ENCODE measurements around the gene DAGLB. TPM values are rescaled to one million over a fixed set of nuclear protein-coding genes. Genes with fewer than 3 reads are reported as not detected.
"Not testable (repeated sequence)": the region's sequence is repeated elsewhere in the genome, so short reads cannot be mapped to it uniquely, and the experiment has no call there.

Gene DAGLB
- total and polyA plus RNA-seq, 2 donors = 11.1 to 19.4 TPM

DNA sequence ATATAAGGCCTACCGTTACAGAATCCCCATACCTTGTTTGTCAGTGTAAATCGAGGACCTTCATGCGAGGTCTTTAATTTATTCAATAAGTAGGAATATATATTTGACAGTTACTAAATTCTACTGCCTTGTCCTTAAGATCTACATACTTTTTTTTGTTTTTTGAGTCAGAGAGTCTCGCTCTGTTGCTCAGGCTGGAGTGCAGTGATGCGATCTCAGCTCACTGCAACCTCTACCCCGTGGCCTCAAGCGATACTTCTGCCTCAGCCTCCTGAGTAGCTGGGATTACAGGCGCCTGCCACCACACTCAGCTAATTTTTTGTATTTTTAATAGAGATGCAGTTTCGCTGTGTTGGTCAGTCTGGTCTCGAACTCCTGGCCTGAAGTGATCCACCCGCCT is 65.9 kb downstream of the DAGLB start:
- H3K36me3 ChIP-seq (ENCODE audit: control insufficient read depth in 2 of 2, insufficient read depth in 2 of 2, low read length in 1 of 2) = peaks cover 0 to 21% of the 10 kb centered on the region in 2 donors
- peaks cover 0 to 25% of the 10 kb centered on the region in 2 donors for H3K4me1 ChIP-seq (ENCODE audit: control insufficient read depth in 2 of 2, insufficient read depth in 2 of 2, low read length in 2 of 2)
- 96% methylated on average over 11 of the region's 11 CpGs for WGBS
- not testable (repeated sequence) for H3K27me3 ChIP-seq (ENCODE audit: control insufficient read depth in 2 of 2, insufficient read depth in 1 of 2, low read length in 1 of 2); H3K9me3 ChIP-seq (ENCODE audit: control insufficient read depth in 2 of 2, insufficient read depth in 1 of 2, low read length in 1 of 2); H3K4me3 ChIP-seq (ENCODE audit: low read length in 2 of 2); DNase-seq (ENCODE audit: low read depth in 6 of 9, low spot score in 9 of 9); H3K27ac ChIP-seq (ENCODE audit: low read depth in 1 of 2, low read length in 1 of 2)

DNA sequence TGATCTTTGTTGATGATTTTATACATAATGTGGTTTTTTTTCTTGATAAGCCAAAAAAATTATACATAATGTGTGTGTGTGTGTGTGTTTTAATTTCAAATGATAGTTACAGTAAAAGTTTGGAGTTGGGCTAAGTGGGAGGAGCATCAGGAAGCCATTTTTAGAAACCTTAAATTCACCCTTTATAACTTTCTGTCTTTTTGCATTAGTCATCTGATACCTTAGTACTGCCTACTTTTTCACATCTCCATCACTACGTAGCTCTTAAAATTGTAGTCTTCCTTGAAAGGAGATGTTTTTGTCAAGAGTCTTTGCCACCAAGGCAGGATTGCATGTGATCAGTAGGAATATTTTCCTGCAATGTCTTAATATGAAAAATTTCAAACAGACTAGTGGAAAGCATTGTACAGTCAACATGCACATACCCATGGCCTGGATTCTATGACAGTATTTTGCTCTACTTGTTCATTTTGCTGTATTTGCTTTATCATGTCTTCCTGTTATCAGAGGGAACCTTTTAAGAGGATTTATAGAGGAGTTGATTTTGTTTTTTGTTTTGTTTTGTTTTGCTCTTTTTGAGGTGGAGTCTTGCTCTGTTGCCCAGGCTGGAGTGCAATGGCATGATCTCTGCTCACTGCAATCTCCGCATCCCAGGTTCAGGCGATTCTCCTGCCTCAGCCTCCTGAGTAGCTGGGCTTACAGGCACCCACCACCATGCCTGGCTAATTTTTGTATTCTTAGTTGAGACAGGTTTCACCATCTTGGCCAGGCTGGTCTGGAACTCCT is 67.3 kb downstream of the DAGLB start:
- Histone ChIP-seq H3K4me3 (ENCODE audit: low read length in 2 of 2) (no peak overlapping the region), H3K27ac (ENCODE audit: low read depth in 1 of 2, low read length in 1 of 2) (no peak overlapping the region), H3K27me3 (ENCODE audit: control insufficient read depth in 2 of 2, insufficient read depth in 1 of 2, low read length in 1 of 2) (no peaks in the 10 kb centered on the region), H3K9me3 (ENCODE audit: control insufficient read depth in 2 of 2, insufficient read depth in 1 of 2, low read length in 1 of 2) (no peaks in the 10 kb centered on the region), H3K36me3 (ENCODE audit: control insufficient read depth in 2 of 2, insufficient read depth in 2 of 2, low read length in 1 of 2) (peaks cover 0 to 23% of the 10 kb centered on the region in 2 donors), H3K4me1 (ENCODE audit: control insufficient read depth in 2 of 2, insufficient read depth in 2 of 2, low read length in 2 of 2) (peaks cover 4 to 28% of the 10 kb centered on the region in 2 donors)
- no peak for DNase-seq (ENCODE audit: low read depth in 6 of 9, low spot score in 9 of 9)
- WGBS = 97% methylated on average over 3 of the region's 3 CpGs

DNA sequence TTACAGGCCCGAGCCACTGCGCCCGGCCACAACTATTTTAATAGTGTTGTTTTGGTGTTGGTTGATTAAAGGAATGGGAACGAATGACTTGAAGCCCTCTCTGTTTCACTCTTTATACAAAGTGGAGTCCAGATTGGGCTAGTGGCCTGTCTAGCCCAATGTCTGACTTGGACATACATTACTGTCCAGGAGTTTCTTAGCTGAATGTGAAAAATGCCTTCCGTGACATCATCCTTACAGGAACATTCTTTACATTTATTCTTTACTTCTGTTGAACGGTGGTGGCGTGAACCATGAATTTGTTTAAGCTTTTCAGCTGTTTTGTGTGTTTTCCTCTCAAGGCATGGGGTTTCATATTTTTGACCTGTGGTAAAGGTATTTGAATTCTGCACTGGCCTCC is 67.9 kb downstream of the DAGLB start:
- H3K9me3 ChIP-seq (ENCODE audit: control insufficient read depth in 2 of 2, insufficient read depth in 1 of 2, low read length in 1 of 2) = no peaks in the 10 kb centered on the region
- no peak overlapping the region for H3K27ac ChIP-seq (ENCODE audit: low read depth in 1 of 2, low read length in 1 of 2)
- DNase-seq (ENCODE audit: low read depth in 6 of 9, low spot score in 9 of 9) = no peak
- no peak overlapping the region for H3K4me3 ChIP-seq (ENCODE audit: low read length in 2 of 2)
- WGBS = 84% methylated on average over 7 of the region's 7 CpGs
- peaks cover 4 to 30% of the 10 kb centered on the region in 2 donors for H3K4me1 ChIP-seq (ENCODE audit: control insufficient read depth in 2 of 2, insufficient read depth in 2 of 2, low read length in 2 of 2)
- H3K27me3 ChIP-seq (ENCODE audit: control insufficient read depth in 2 of 2, insufficient read depth in 1 of 2, low read length in 1 of 2) = no peaks in the 10 kb centered on the region
- peaks cover 0 to 23% of the 10 kb centered on the region in 2 donors for H3K36me3 ChIP-seq (ENCODE audit: control insufficient read depth in 2 of 2, insufficient read depth in 2 of 2, low read length in 1 of 2)

DNA sequence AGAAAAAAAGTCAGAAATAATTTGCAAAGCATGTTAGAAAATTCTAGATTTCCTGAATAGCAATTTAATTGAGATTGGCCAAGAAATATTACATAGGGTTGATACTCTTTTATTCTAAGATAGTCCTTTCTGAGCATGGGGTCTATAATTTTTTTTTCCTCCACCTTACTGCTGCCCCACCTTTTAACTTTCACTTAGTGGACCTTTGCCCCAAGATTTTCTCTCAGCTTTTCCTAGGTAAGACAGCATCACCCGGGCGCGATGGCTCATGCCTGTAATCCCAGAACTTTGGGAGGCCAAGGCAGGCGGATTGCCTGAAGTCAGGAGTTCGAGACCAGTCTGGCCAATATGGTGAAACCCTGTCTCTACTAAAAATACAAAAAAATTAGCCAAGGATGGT is 69.2 kb downstream of the DAGLB start:
- H3K4me1 ChIP-seq (ENCODE audit: control insufficient read depth in 2 of 2, insufficient read depth in 2 of 2, low read length in 2 of 2) = peaks cover 4 to 23% of the 10 kb centered on the region in 2 donors
- over 99% methylated on average over 5 of the region's 5 CpGs for WGBS
- not testable (repeated sequence) for H3K4me3 ChIP-seq (ENCODE audit: low read length in 2 of 2); H3K9me3 ChIP-seq (ENCODE audit: control insufficient read depth in 2 of 2, insufficient read depth in 1 of 2, low read length in 1 of 2); DNase-seq (ENCODE audit: low read depth in 6 of 9, low spot score in 9 of 9); H3K27ac ChIP-seq (ENCODE audit: low read depth in 1 of 2, low read length in 1 of 2); H3K27me3 ChIP-seq (ENCODE audit: control insufficient read depth in 2 of 2, insufficient read depth in 1 of 2, low read length in 1 of 2)
- H3K36me3 ChIP-seq (ENCODE audit: control insufficient read depth in 2 of 2, insufficient read depth in 2 of 2, low read length in 1 of 2) = peaks cover 0 to 23% of the 10 kb centered on the region in 2 donors

DNA sequence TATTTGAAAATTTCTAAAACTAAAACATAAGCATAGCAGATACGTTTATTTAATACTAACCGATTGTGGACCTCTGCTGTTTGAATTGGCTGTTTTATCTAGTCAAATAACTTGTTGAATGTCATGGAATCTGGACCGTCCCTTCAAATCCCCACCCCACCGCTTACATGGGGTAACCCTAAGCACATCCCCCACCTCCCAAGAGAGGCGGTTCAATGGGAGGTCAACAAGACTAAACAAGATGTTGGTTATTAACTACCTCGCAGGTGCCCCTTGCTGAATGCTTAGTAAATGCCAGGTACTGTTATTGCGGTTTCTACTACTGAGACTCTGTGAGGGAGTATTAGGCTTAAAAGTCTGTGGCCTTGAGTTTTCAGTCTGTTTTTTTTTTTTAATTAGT is 70.9 kb downstream of the DAGLB start:
- H3K36me3 ChIP-seq (ENCODE audit: control insufficient read depth in 2 of 2, insufficient read depth in 2 of 2, low read length in 1 of 2) = peaks cover 0 to 23% of the 10 kb centered on the region in 2 donors
- no peak for DNase-seq (ENCODE audit: low read depth in 6 of 9, low spot score in 9 of 9)
- peaks cover 4 to 24% of the 10 kb centered on the region in 2 donors for H3K4me1 ChIP-seq (ENCODE audit: control insufficient read depth in 2 of 2, insufficient read depth in 2 of 2, low read length in 2 of 2)
- 93% methylated on average over 7 of the region's 7 CpGs for WGBS
- H3K27ac ChIP-seq (ENCODE audit: low read depth in 1 of 2, low read length in 1 of 2) = no peak overlapping the region
- no peaks in the 10 kb centered on the region for H3K9me3 ChIP-seq (ENCODE audit: control insufficient read depth in 2 of 2, insufficient read depth in 1 of 2, low read length in 1 of 2)
- H3K27me3 ChIP-seq (ENCODE audit: control insufficient read depth in 2 of 2, insufficient read depth in 1 of 2, low read length in 1 of 2) = no peaks in the 10 kb centered on the region
- no peak overlapping the region for H3K4me3 ChIP-seq (ENCODE audit: low read length in 2 of 2)

DNA sequence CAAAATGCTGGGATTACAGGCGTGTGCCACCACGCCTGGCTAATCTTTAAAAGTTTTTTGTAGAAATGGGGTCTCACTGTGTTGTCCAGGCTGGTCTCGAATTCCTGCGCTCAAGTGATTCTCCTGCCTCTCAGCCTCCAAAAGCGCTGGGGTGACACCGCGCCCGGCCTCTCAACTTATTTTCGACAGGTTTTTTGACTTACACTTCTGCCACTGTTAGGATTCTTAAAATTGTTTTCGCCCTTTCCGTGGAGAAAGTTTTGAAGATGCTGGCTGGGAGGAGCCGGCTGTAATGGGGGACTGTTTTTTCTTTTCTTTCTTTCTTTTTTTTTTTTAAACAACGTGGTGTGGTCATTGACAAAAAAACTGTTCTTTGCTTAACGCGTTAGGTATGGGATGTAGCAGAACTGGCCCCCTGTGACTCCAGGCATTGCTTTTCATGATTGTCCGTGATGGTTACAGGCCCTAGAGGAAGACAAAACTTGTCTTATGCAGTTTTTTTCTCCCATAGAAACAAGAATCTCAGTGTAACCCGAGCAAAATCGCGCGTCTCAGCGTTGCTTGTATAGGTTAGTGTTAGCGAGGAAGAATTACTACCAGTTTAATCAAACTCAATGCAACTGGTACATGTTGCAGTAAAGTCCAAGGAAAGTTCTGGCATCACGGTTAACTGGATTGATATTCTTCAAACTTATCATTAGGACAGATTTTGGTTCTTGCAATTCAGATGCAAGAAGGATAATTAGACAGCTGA is 72.2 kb downstream of the DAGLB start:
- WGBS = 10% methylated on average over 23 of the region's 23 CpGs
- peaks cover 0 to 21% of the 10 kb centered on the region in 2 donors for H3K36me3 ChIP-seq (ENCODE audit: control insufficient read depth in 2 of 2, insufficient read depth in 2 of 2, low read length in 1 of 2)
- H3K27me3 ChIP-seq (ENCODE audit: control insufficient read depth in 2 of 2, insufficient read depth in 1 of 2, low read length in 1 of 2) = no peaks in the 10 kb centered on the region
- H3K4me3 ChIP-seq (ENCODE audit: low read length in 2 of 2) = peak overlapping the region; percentile 70 to 87
- H3K4me1 ChIP-seq (ENCODE audit: control insufficient read depth in 2 of 2, insufficient read depth in 2 of 2, low read length in 2 of 2) = peaks cover 4 to 24% of the 10 kb centered on the region in 2 donors
- DNase-seq (ENCODE audit: low read depth in 6 of 9, low spot score in 9 of 9) = peak in 3 of 9 donors; percentile 32 to 62 (median 38)
- H3K9me3 ChIP-seq (ENCODE audit: control insufficient read depth in 2 of 2, insufficient read depth in 1 of 2, low read length in 1 of 2) = no peaks in the 10 kb centered on the region
- H3K27ac ChIP-seq (ENCODE audit: low read depth in 1 of 2, low read length in 1 of 2) = peak overlapping the region; percentile 80 to 94

DNA sequence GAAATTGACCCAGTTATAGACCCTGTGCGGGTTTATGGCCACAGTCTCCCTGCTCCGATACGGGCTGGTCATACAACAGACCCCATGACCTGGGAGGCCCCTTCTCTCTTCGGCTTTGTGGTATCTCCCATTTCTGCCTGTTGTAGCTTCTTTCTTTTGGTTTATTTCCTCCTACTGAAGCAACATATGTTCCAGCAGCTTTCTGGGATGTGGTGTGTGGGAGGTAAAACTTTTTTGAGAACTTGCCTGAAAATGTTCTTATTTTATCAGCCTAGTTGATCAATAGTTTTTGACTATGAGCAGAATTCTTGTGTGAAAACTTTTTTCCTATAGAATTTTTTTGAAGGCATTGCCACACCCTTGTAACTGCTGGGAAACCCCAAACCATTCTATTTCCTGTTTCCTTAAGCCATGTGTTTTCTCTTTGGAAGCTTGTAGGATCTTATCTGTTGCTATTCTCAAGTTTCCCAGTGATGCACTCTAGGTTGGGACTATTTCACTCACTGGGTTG is 80.0 kb downstream of the DAGLB start:
- no peak overlapping the region for H3K4me3 ChIP-seq (ENCODE audit: low read length in 2 of 2)
- H3K27me3 ChIP-seq (ENCODE audit: control insufficient read depth in 2 of 2, insufficient read depth in 1 of 2, low read length in 1 of 2) = no peaks in the 10 kb centered on the region
- no peak for DNase-seq (ENCODE audit: low read depth in 6 of 9, low spot score in 9 of 9)
- no peaks in the 10 kb centered on the region for H3K36me3 ChIP-seq (ENCODE audit: control insufficient read depth in 2 of 2, insufficient read depth in 2 of 2, low read length in 1 of 2)
- H3K27ac ChIP-seq (ENCODE audit: low read depth in 1 of 2, low read length in 1 of 2) = no peak overlapping the region
- H3K4me1 ChIP-seq (ENCODE audit: control insufficient read depth in 2 of 2, insufficient read depth in 2 of 2, low read length in 2 of 2) = no peaks in the 10 kb centered on the region
- no peaks in the 10 kb centered on the region for H3K9me3 ChIP-seq (ENCODE audit: control insufficient read depth in 2 of 2, insufficient read depth in 1 of 2, low read length in 1 of 2)
- 87% methylated on average over 4 of the region's 4 CpGs for WGBS

DNA sequence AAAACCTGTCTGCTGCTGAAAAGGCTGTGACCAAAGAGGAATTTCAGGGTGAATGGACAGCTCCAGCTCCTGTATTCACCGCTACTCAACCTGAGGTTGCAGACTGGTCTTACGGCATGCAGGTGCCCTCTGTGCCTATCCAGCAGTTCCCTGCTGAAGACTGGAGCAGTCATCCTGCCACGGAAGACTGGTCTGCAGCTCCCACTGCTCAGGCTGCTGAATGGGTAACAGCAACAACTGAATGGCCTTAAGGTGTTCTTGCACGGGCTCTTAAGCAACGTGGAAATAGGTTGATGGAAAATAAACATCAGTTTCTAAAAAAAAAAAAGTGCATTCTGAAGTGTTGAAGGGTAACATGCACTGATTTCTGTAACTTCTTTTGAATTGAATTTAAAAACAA is 82.3 kb downstream of the DAGLB start:
- 97% methylated on average over 5 of the region's 5 CpGs for WGBS
- H3K27me3 ChIP-seq (ENCODE audit: control insufficient read depth in 2 of 2, insufficient read depth in 1 of 2, low read length in 1 of 2) = no peaks in the 10 kb centered on the region
- no peaks in the 10 kb centered on the region for H3K4me1 ChIP-seq (ENCODE audit: control insufficient read depth in 2 of 2, insufficient read depth in 2 of 2, low read length in 2 of 2)
- DNase-seq (ENCODE audit: low read depth in 6 of 9, low spot score in 9 of 9) = no peak
- H3K27ac ChIP-seq (ENCODE audit: low read depth in 1 of 2, low read length in 1 of 2) = no peak overlapping the region
- no peaks in the 10 kb centered on the region for H3K9me3 ChIP-seq (ENCODE audit: control insufficient read depth in 2 of 2, insufficient read depth in 1 of 2, low read length in 1 of 2)
- no peak overlapping the region for H3K4me3 ChIP-seq (ENCODE audit: low read length in 2 of 2)
- no peaks in the 10 kb centered on the region for H3K36me3 ChIP-seq (ENCODE audit: control insufficient read depth in 2 of 2, insufficient read depth in 2 of 2, low read length in 1 of 2)

DNA sequence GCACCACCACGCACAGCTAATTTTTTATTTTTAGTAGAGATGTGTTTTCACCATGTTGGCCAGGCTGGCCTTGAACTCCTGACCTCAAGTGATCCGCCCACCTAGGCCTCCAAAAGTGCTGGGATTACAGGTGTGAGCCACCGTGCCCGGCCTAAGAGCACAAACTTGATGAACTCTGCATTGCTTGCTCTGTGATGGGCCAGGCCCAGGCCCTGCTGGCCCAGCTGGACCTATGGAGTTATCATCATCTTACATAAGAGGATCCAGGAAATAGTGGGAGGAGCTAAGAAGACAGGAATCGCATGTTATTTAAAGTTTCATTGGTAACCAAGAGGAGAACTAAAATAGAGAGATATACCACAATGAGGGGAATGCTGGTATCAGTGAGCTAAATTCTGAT is 86.9 kb downstream of the DAGLB start:
- no peaks in the 10 kb centered on the region for H3K9me3 ChIP-seq (ENCODE audit: control insufficient read depth in 2 of 2, insufficient read depth in 1 of 2, low read length in 1 of 2)
- no peak for DNase-seq (ENCODE audit: low read depth in 6 of 9, low spot score in 9 of 9)
- H3K4me3 ChIP-seq (ENCODE audit: low read length in 2 of 2) = no peak overlapping the region
- no peaks in the 10 kb centered on the region for H3K36me3 ChIP-seq (ENCODE audit: control insufficient read depth in 2 of 2, insufficient read depth in 2 of 2, low read length in 1 of 2)
- WGBS = 87% methylated on average over 5 of the region's 5 CpGs
- H3K4me1 ChIP-seq (ENCODE audit: control insufficient read depth in 2 of 2, insufficient read depth in 2 of 2, low read length in 2 of 2) = no peaks in the 10 kb centered on the region
- no peaks in the 10 kb centered on the region for H3K27me3 ChIP-seq (ENCODE audit: control insufficient read depth in 2 of 2, insufficient read depth in 1 of 2, low read length in 1 of 2)
- H3K27ac ChIP-seq (ENCODE audit: low read depth in 1 of 2, low read length in 1 of 2) = no peak overlapping the region

Data from thymus (tissue), 11 donors.